GM19238 (cell line): Measurements from ENCODE around the gene SLC29A3.
"Not testable (repeated sequence)": the region's sequence is repeated elsewhere in the genome, so short reads cannot be mapped to it uniquely, and the experiment has no call there.

Experiments used
- DNase-seq: peaks from one replicate; pipeline ENCODE4 v3.0.0; 2011; ENCODE audit warnings: low spot score; ENCODE audit not compliant: insufficient read length

Gene SLC29A3

DNA sequence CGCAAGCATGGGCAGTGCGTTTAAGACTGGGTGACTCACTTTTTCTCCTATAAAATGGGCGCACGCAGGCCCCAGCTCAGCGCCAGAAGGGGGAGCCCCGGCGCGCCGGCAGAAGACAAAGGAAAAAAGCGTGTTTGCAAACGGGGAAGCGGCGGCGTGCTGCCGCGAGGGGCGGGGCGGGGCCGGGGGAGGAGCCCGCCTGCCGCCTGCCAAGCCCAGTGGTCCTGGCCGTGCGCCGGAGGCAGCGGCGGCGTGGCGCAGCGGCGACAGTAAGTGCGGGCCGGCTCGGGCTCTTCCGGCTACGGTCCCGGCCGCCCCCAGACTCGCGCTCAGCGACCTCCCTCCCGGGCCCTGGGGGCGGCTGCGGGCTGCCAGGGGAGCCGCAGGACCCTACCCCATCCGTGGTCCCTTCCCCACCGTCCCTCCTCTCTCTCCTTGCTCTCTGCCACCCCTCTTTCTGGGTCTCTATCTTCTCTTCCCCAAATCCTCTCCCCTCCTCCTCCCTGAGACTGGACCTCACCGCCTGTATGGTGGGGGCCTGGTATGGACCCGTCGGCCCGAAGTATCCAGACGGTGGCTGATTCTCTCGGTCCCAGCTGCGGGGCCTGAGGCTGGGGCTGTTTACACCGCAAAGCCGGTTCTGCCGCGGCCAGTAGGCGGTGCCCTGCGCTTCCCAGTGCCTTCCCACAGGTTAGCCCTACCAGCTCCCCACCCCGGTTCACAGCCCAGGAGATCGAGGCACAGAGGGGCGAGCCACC, at the start of gene SLC29A3:
Gene SLC29A3, plus strand, starts transcription at position 218 of the 758 bp plus-strand sequence. Its CDS starts 51 bp downstream, at position 269.
- DNase-seq: peak; percentile 88

DNA sequence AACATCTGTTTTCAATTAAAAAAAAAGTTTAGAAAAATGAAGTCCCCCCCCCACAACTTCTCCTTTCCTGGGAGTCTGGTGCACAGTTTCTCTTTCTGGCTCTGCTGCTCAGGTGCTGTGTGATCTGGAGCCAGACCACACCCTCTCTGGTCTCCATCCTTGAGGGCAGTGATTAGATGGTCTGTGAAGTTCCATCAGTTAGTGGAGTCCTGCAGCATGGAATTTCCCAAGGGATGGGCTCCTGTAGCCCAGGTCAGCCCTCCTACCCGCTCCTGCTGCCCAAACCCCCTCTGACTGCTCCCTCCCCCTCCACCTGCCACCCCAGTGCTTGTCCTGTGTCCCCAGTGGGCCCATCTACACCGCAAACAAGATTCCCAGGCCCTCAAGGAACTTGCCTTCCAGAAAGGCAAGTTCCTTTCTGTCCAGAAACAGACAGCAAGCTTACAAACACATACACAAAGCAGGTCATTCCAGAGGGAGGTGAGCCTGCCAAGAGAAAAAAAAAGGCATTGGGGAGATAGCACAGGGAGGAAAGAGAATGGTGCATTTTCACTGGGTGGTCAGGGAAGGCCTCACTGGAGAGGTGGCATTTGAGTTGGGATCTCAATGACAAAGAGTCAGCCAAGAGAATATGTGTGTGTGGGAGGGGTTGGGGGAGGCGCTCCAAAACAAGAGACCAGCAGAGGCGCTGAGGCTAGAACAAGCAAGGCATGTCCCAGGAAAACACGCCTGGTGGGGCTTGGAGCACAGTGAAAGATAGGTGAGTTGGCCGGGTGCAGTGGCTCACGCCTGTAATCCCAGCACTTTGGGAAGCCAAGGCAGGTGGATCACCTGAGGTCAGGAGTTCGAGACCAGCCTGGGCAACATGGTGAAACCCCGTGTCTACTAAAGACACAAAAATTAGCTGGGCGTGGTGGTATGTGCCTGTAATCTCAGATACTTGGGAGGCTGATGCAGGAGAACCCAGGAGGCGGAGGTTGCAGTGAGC, 49.5 kb upstream of the SLC29A3 start:
- DNase-seq: no peak

DNA sequence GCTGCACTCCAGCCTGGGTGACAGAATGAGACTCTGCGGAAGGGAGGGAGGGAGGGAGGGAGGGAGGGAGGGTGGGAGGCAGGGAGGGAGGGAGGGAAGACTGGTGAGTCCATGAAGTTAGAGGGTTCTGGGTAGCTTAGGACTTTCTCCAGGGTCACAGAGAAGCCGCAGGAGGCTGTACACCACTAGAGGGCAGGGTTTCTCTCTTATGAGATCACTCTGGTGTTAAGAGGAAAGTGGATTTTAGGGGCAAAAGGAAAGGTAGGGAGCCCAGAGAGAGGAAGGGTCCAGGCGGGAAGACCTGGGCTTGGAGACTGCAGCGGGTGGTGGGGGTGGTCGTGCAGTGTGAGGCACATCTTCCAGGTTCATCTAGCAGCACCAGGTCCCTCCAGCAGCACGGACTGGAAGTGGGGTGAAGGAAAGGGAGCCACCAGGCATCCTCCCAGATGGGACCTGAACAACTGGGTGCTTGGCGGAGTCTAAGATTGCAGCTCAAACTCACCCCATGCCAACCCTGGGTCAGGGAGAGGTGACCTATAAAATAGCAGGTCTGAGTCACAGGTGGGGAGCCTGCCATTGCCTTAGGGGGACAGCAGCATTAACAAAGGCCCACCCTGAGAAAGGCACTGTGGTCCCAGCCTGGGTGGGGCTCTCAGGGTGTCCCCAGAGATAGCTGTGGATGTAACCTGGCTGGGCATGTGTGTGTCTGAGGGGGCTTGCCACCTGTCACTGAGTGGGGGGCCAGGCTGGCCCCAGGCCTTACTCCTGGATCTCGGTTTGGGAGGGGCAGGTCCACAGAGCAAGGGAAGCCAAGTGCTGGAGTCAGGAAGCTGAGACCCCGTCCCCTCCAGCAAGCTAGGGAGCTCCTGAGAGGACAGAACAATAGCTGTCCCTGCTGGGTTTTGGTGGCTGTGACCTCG, 48.5 kb upstream of the SLC29A3 start:
- DNase-seq: peak; percentile 56

DNA sequence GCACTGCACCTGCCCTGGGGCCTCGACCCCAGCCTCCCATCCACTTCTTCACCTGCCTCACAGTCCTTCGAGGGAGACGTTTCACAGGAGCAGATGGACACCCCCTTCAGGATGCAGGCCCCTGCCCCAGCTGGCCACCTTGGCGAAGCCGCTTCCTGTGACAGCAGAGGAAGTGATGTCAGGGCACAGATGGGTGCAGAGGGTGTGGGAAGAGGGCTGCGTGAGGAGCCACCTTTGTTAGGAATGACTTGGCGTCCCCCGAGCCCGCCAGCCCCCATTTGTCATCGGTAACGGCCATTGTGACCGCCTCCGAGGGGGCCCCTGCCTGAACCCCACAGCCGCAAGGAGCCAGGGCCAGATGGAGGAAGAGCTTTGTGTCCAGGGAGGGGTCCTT, 47.4 kb upstream of the SLC29A3 start:
- no peak for DNase-seq

DNA sequence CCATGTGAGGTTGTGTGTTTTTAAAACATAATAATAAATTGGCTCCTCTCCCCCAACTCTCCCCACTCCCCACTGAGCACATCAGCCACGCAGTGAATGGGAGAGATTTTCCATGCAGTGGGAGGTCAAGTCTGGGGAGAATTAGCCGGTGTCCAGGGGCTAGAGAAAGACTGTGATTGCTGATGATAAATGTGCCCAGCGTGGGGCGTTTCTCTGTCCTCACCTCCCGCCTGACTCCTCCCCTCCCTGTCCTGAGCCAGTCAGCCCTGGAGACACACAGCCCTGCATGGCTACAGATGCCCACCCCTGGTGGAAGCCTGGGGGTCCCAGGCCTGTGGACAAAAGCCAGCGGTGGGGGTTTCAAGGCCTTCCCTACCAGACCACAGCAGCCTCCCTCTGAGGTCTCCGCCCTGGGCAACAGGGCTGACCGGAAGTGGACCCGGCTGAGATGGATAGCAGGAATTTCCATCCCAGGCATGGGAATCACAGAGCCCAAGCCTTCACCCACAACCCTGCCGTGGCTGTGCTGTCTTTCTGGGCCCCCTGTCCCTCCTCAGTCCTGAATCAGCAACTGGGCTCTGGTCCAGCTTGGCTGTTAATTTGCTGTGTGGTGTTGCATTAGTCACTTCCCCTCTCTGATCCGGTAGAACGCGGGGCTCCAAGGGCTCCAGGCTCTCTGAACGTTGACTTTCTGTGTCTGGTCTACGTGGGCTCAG, 46.8 kb upstream of the SLC29A3 start:
- no peak for DNase-seq

DNA sequence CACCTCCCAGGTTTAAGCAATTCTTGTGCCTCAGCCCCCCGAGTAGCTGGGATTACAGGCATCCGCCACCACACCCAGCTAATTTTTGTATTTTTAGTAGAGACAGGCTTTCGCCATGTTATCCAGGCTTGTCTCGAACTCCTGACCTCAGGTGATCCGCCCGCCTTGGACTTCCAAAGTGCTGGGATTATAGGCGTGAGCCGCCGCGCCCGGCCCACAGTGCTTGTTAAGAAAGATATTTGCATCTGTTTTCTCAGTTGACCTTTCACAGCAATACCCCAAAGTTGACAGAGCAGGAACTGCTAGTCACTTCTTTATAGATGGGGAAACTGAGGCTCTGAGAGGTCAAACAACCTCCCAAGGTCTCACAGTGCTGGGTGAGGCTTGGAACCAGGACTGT, 46.1 kb upstream of the SLC29A3 start:
- not testable (repeated sequence) for DNase-seq

DNA sequence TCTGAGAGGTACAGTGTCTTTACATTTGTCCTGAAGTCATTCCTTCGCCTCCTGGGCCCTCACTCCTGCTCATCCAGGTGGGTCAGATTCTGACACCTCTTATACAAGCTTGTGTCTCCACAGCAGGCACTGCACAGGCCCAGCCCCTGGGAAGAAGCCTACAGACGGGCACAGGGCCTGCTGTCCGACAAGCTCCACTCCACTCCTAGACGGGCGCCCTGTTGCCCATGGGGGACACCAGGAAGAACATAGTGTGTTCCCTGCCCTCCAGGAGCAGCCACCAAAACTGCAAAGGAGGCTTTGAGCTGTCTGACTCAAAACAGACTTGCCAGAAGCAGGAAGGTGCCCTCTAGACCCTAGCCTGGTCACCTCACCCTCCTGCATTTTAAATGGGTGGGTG, 45.6 kb upstream of the SLC29A3 start:
- no peak for DNase-seq

DNA sequence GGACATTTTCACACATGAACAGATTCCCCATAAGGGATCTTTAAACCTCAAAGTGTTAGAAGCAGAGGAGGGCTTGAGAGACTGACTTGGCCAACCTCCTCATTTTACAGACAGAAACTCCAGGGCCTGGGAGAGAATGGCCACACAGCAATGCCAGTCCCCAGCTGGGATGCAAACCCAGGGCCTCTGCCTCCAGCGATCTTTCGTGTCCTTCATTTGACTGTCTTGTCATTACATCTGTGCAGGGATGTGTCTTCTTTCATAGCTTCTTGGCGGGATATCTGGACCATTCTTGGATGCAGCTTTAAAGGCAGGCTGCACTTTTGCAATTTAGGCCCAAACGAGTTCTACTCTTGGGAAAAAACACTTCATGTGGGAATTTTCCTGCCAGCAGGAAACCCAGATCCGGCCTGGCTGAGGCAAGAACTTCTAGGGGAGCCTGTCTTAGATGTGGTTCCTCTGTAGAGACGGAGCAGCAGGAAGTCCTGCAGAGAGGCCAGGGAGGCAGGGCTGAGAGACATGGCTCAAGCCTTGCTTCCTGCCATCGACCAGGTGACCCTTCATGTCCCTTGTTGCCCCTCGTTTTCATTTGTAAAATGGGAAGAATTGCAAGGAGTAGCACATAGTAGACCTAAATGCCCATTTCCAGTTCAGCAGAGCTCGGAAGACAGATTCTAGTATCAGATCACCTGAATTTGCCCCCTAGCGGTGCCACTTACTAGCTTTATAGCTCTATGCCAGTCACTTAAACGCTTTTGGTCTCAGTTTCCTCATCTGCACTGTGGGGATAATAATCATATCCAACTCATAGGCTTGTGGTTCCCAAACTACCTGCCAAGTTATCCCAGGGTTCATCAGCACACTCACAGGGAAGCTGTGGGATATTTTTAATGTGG, 43.9 kb upstream of the SLC29A3 start:
- DNase-seq: no peak

DNA sequence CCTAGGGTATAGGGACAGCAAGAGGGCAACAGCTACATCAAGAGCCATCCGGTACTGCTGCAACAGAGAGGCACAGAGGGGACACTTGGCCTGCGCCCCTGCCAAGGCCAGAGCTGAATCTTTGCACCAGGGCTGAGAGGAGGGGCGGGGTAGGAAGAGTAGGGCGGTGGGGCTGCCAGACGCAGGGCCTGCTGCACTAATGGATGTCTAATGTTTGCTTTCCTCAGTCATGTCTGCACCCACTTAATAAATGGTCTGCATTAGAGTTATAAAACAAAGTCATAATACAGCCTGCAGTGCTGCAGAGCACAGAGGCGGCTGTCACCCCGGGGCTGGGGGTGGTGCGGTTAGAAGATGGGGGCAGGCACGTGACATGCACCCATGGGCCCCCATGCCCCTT, 42.2 kb upstream of the SLC29A3 start:
- no peak for DNase-seq

DNA sequence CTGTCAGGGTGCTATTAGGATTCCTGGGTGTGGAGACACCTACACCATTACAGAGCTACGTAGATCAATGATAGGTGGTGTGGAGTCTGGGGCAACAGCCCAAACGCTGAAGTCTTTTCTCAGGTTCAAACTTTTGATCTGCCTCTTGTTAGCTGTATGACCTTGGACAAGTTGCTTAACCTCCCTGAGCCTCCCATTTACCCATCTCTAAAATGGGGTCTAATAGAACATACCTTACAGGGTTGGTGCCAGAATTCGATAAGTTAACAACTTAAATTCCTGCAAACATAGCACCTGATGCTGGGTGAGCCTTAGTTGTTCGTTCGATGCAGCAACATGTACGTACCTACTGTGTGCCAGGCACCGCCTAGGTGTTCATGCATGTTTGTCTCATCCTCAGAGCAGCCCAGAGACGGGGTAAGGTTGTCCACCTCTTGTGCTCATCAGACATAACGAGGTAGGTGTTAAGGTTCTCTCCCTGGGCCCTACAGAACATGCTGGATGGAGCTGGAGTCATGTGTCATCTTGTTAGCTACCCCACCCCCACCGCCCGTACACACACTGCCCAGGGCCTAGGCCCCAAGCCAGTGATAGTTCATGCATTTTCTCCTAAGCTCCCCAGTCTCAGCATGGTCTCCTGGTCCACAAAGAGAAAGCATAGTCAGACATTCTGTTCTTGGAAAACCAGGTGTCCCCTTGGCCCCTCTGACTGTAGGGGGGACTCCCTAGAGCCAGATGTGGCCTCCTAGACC, 41.0 kb upstream of the SLC29A3 start:
- no peak for DNase-seq

DNA sequence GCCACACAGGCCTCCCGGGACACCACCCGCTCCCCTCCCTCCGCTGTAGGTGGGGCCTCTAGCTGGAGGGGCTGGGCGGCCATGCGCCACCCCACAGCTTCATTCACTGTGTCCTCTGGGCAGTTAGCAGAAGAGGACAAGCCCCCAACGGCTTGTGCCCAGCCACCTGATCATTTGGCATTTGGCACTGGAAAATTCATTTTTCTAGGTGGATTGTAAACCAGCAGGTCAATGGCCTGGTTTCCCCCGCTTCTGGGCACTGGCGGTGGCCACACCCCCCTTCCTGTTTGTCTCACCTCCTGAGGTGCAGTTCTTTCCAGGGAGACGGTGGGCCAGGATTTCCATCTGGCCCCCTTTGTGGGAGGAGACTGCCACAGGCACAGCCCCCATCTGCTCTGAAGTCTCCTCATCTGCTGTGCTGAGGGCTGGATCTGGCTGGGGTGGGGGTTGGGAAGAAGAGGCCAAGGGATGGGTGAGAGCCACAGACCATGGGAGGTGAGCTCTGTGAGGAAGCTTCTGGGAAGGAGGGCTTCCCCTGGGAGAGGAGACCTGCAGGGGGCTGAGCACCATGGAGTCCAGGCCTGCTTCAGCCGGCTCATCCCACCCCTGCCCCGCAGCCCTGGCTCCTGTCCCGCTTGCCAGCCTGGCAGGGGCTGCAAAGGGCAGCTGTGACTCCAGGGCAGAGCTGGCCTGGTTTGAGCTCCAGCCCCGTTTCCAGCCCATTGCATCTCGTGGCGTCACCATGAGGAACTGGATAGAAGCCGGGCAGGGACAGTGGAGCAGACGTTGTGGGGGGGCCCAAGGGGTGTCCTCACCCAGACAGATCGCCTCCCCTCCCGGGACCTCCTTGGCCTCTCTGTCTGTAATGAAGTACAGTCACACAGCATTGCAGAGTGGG, 40.1 kb upstream of the SLC29A3 start:
- no peak for DNase-seq

DNA sequence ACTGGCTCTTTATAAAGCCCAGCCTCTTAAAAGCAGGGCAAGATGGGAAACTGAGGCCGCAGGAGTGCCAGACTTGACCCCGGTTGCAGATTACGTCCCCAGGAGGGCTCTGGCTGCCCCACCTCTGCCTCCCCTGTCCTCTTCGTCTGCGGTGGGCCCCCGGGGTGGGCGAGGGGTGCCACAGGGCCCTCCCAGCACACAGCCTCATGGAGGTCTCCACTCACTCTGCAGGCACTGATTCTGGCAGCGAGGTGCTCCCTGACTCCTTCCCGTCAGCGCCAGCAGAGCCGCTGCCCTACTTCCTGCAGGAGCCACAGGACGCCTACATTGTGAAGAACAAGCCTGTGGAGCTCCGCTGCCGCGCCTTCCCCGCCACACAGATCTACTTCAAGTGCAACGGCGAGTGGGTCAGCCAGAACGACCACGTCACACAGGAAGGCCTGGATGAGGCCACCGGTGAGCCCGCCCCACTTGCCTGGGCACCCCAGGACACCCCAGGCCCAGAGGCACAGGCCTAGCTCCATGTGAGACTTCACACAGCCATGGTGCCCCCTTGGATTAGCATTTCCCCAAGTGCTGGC, 39.4 kb upstream of the SLC29A3 start:
- DNase-seq: no peak

DNA sequence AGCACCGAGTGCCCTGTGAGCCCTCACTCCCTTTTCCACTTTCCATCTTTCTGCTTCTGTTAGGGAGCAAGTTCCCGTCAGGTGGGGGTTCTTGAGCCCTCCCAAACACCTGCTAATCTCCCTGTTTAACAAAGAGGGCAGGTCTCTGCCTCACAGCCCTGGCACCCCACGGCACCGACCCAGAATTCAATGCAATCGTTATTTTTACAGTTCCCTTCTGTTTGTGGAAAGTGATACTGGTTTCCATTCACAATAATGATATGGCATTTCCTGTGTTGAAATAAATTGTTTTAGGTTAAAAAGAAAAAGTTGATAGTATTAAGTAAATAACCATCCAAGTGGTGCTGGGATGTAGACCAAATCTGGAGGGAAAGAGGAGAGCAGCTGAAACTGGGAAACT, 38.8 kb upstream of the SLC29A3 start:
- no peak for DNase-seq

DNA sequence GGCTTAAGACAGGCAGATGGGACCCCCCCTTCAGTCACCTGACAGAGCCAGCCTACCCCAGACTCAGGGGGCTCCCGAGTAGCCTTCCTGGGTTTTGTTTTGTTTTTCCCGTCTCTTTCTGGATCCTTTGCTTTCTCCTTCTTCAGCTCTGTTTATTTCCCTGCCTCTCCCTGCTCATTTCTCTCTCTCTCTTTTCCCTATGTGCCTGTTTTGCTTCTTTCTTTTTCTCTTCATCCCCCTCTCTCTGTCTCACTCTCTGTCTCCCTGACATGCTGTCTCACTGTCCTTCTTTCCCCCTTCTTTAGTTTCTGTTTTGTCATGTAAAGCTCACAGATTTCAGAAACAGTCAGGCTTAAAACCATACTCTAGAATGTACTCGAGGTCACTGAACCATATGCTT, 38.2 kb upstream of the SLC29A3 start:
- DNase-seq: no peak

DNA sequence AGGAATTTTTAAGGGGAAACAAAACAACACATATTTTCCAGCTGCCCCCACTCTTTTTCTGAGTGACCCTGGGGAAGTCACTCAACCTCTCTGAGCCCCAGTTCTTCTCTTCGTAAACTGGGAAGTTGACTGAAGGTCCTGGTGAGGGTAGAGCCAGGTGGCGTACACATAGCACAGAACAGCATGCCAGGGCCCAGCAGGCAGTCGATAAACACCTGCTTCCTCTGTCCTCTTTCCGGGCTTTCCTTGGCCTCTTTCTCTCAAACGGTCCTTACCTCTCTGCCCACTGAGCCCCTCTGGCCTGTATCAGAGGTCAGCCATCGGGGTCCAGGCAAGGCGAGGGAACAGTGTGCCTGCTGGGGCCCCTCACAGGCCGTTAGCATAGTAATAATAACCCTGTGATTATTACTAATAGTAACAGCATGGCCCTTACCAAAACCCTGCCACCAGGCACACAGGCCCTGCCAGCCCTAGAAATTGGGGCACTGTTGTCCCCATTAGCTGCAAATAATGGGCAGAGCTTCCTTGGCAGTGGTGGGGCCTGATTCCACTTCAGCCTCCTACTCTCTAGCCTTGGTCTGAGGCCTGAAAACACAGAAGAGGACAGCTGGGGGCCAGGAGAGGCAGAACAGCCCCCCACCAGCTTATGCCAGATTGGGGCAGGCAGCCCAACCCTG, 37.3 kb upstream of the SLC29A3 start:
- no peak for DNase-seq

DNA sequence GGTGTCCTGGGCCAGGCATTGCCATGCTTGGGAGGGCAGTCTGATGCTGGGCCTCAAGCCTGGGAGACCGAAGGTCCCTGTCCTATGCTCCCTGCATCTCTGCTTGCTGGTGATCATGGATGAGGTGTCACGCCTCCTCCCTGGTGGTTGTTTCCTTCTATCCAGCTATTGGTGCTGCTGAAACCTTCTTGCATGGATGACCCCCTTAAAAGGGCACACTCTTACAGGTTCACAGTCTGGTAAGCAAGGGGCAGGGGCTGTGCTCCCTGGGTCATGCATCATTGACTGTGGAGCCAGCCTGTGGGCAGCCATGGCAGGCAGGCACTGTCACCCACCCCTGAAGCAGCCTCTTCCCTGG, 36.8 kb upstream of the SLC29A3 start:
- no peak for DNase-seq

DNA sequence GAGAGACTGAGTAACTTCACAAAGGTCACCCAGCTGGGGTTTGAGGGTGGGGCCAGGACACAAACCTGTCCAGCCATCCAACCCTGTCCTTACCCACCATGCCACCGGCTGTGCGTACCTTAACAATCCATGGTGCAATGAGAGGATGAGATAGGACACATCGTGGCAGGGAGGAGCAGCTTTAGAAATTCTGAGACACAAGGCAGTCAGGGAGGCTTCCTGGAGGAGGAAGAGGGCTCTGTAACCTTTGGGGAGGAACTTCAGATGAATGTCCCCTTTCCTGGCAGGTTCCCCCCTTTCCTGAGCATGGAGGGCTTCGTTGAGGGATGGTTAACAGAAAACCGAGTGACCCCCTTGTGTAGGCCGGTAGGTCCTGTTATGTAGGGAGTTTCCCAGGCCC, 35.6 kb upstream of the SLC29A3 start:
- no peak for DNase-seq
